ENCODE measurements around the gene SCAF1. TPM values are rescaled to one million over a fixed set of nuclear protein-coding genes. Genes with fewer than 3 reads are reported as not detected.
A peak's percentile ranks its signal among the peaks of the same experiment; 100 is the strongest.

Gene SCAF1
- polyA plus RNA-seq, 1 experiment: 2.5 TPM

DNA sequence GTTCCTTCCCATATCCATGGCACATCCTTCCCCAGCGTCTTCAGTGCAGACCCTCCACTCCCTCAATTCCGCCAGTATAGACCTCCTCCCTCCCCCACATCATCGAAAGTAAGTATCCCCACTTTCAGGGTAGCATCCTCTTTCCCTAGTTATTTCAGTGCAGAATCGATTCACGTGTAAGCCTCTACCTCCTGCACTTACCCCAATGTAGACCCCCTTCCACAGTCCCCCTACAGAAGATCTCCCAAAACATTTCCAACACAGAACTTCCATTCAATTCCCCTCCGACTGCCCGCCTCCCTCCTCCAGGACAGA, 23.0 kb downstream of the SCAF1 start:
- POLR2A ChIA-PET: interaction anchor here (0.7 to 1.8 kb wide), 6 partner anchors 11 to 75 kb away, joined by 3 to 14 read pairs (median 5); partner anchors contain the start of genes PRMT1 and RRAS
- peak overlapping the region; percentile 75 for H3K27ac ChIP-seq (ENCODE audit: low read depth, low read length)
- TF ChIP-seq, protein P1, sequence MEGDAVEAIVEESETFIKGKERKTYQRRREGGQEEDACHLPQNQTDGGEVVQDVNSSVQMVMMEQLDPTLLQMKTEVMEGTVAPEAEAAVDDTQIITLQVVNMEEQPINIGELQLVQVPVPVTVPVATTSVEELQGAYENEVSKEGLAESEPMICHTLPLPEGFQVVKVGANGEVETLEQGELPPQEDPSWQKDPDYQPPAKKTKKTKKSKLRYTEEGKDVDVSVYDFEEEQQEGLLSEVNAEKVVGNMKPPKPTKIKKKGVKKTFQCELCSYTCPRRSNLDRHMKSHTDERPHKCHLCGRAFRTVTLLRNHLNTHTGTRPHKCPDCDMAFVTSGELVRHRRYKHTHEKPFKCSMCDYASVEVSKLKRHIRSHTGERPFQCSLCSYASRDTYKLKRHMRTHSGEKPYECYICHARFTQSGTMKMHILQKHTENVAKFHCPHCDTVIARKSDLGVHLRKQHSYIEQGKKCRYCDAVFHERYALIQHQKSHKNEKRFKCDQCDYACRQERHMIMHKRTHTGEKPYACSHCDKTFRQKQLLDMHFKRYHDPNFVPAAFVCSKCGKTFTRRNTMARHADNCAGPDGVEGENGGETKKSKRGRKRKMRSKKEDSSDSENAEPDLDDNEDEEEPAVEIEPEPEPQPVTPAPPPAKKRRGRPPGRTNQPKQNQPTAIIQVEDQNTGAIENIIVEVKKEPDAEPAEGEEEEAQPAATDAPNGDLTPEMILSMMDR (IDR thresholded peaks at IDR 0.05; ENCODE audit: low read depth, low read length): no peak
- peak overlapping the region; percentile 93 for H3K4me3 ChIP-seq (ENCODE audit: low read depth, low read length)
- H3K27me3 ChIP-seq (ENCODE audit: control insufficient read depth, insufficient read depth, low read length): no peaks in the 10 kb centered on the region
- H3K9me3 ChIP-seq (ENCODE audit: control insufficient read depth, insufficient read depth, low read length): no peaks in the 10 kb centered on the region; the same call in 1 of the 2 replicates
- no peak for DNase-seq (ENCODE audit: low read depth, low spot score)
- CTCF ChIA-PET: interaction anchor here (1.1 kb wide), 1 partner anchor 8 kb away, joined by 4 read pairs; no protein-coding TSS in a partner anchor

- H3K27me3 ChIP-seq (ENCODE audit: control insufficient read depth, insufficient read depth, low read length): no peaks in the 10 kb centered on the region
- peak within 1 kb of the TSS; percentile 75 for H3K27ac ChIP-seq (ENCODE audit: low read depth, low read length)
- peak; percentile 91 for DNase-seq (ENCODE audit: low read depth, low spot score)
- H3K4me3 ChIP-seq (ENCODE audit: low read depth, low read length): peak within 1 kb of the TSS; percentile 93
- TF ChIP-seq, protein P1 (IDR thresholded peaks at IDR 0.05; ENCODE audit: low read depth, low read length): no peak
- POLR2A ChIA-PET: interaction anchor here (0.8 to 1.1 kb wide), 4 partner anchors 11 to 75 kb away, joined by 3 to 6 read pairs (median 4); partner anchors contain the start of gene RRAS
- CTCF ChIA-PET: no interaction called here
- H3K9me3 ChIP-seq (ENCODE audit: control insufficient read depth, insufficient read depth, low read length): no peaks in the 10 kb centered on the region; the same call in 1 of the 2 replicates
Observed at GRCh38 chr19:49665351-49666119, 23.5 kb downstream of the SCAF1 start, which contains the start of the genes BCL2L12 and IRF3. Gene BCL2L12, plus strand, starts transcription at chr19:49665933. Its CDS starts 760 bp downstream, at chr19:49666693. Gene IRF3, minus strand, starts transcription at chr19:49665857. Its CDS starts 1,019 bp downstream, at chr19:49664838.

GRCh38 chr19:49666120-49666444, 24.1 kb downstream of the SCAF1 start:
- DNase-seq (ENCODE audit: low read depth, low spot score): no peak
- no peaks in the 10 kb centered on the region for H3K27me3 ChIP-seq (ENCODE audit: control insufficient read depth, insufficient read depth, low read length)
- ChIA-PET POLR2A (interaction anchor here (0.6 to 1.4 kb wide), 4 partner anchors 9 to 26 kb away, joined by 3 to 6 read pairs (median 4); partner anchors contain the start of gene RRAS), CTCF (no interaction called here)
- peak overlapping the region; percentile 93 for H3K4me3 ChIP-seq (ENCODE audit: low read depth, low read length)
- H3K9me3 ChIP-seq (ENCODE audit: control insufficient read depth, insufficient read depth, low read length): no peaks in the 10 kb centered on the region; the same call in 1 of the 2 replicates
- TF ChIP-seq, protein P1 (IDR thresholded peaks at IDR 0.05; ENCODE audit: low read depth, low read length): no peak; the same call in 1 of the 2 replicates
- H3K27ac ChIP-seq (ENCODE audit: low read depth, low read length): peak overlapping the region; percentile 21

DNA sequence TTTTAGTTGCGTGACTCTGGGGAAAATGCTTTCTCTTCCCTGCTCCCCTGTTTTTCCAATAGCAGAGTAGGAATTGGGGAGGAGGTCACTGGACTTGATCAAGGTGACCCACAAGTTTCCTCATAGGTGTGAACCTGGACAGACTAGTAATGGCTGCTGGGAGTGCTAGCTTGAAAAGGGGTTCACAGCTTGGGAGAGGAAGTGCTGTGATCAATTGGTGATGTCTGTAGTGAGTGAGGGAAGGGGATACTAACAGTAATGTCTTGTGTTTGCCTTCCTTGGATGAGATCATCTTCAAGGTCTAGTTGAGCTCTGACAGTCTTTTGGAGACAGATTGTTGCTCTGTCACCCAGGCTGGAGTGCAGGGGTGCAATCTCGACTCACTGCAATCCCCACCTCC, 25.5 kb downstream of the SCAF1 start:
- TF ChIP-seq, protein P1 (IDR thresholded peaks at IDR 0.05; ENCODE audit: low read depth, low read length): no peak
- DNase-seq (ENCODE audit: low read depth, low spot score): no peak
- no peaks in the 10 kb centered on the region for H3K27me3 ChIP-seq (ENCODE audit: control insufficient read depth, insufficient read depth, low read length)
- H3K27ac ChIP-seq (ENCODE audit: low read depth, low read length): no peak overlapping the region
- ChIA-PET POLR2A (interaction anchor here (1.4 kb wide), 1 partner anchor 9 kb away, joined by 3 read pairs; no protein-coding TSS in a partner anchor), CTCF (interaction anchor here (0.6 to 0.9 kb wide), 2 partner anchors 97 to 101 kb away, joined by 3 to 4 read pairs; no protein-coding TSS in a partner anchor)
- H3K9me3 ChIP-seq (ENCODE audit: control insufficient read depth, insufficient read depth, low read length): no peaks in the 10 kb centered on the region; the same call in 1 of the 2 replicates
- no peak overlapping the region for H3K4me3 ChIP-seq (ENCODE audit: low read depth, low read length)

GRCh38 chr19:49669516-49669915, 27.5 kb downstream of the SCAF1 start:
- DNase-seq (ENCODE audit: low read depth, low spot score): no peak
- CTCF ChIA-PET: interaction anchor here (1.6 kb wide), 1 partner anchor 11 kb away, joined by 3 read pairs; no protein-coding TSS in a partner anchor
- TF ChIP-seq, protein P1 (IDR thresholded peaks at IDR 0.05; ENCODE audit: low read depth, low read length): no peak
- no peak overlapping the region for H3K4me3 ChIP-seq (ENCODE audit: low read depth, low read length)
- no peak overlapping the region for H3K27ac ChIP-seq (ENCODE audit: low read depth, low read length)
- POLR2A ChIA-PET: no interaction called here
- no peaks in the 10 kb centered on the region for H3K27me3 ChIP-seq (ENCODE audit: control insufficient read depth, insufficient read depth, low read length)
- no peaks in the 10 kb centered on the region; the same call in 1 of the 2 replicates for H3K9me3 ChIP-seq (ENCODE audit: control insufficient read depth, insufficient read depth, low read length)
